HCT116 (cell line): Measurements from ENCODE around the gene SGIP1.

ENCODE experiments used
- CTCF ChIP-seq, 3 experiments: fragments of 200-600 bp in 1 of 3; sonication (generic) in 1 of 3; IDR thresholded peaks in 2 of 3; conservative IDR thresholded peaks in 1 of 3; 2 replicates each; pipeline ENCODE4 v1.5.1; 2012 to 2017; ENCODE audit warnings: low read depth in 2 of 3, low read length in 2 of 3, antibody characterized with exemption in 1 of 3, borderline replicate concordance in 1 of 3, control low read depth in 1 of 3, mild to moderate bottlenecking in 1 of 3, mixed read lengths in 1 of 3, mixed run types in 1 of 3, moderate library complexity in 1 of 3; ENCODE audit not compliant: insufficient read depth in 1 of 3
- POLR2A ChIP-seq: IDR thresholded peaks from 2 replicates; pipeline ENCODE4 v1.7.0; 2011; ENCODE audit warnings: borderline replicate concordance; ENCODE audit not compliant: insufficient read depth, insufficient read length; ENCODE audit errors: extremely low read depth
- POLR2AphosphoS5 ChIP-seq: IDR thresholded peaks from 2 replicates; pipeline ENCODE4 v1.6.1; 2011; ENCODE audit warnings: mild to moderate bottlenecking, low read depth, low read length, moderate library complexity
- REST ChIP-seq: IDR thresholded peaks from 2 replicates; pipeline ENCODE4 v1.6.1; 2012; ENCODE audit warnings: low read depth
- ZBTB33 ChIP-seq: IDR thresholded peaks from 2 replicates; pipeline ENCODE4 v1.6.1; 2011; ENCODE audit warnings: mild to moderate bottlenecking, low read length, moderate library complexity; ENCODE audit not compliant: insufficient replicate concordance; ENCODE audit errors: extremely low read depth

- no peak for TF ChIP-seq POLR2AphosphoS5
- TF ChIP-seq CTCF (IDR thresholded peaks at IDR 0.05 in 2 of 3, conservative IDR thresholded peaks at IDR 0.05 in 1 of 3; ENCODE audit: borderline replicate concordance in 1 of 3, insufficient read depth in 1 of 3, low read depth in 2 of 3, low read length in 2 of 3), result no peak
- no peak for TF ChIP-seq REST
- no peak for TF ChIP-seq ZBTB33
- no peak for TF ChIP-seq POLR2A
Observed at GRCh38 chr1:66768965-66769364, 235.0 kb downstream of the SGIP1 start.
